ENCODE results near the gene FAR2.

DNA sequence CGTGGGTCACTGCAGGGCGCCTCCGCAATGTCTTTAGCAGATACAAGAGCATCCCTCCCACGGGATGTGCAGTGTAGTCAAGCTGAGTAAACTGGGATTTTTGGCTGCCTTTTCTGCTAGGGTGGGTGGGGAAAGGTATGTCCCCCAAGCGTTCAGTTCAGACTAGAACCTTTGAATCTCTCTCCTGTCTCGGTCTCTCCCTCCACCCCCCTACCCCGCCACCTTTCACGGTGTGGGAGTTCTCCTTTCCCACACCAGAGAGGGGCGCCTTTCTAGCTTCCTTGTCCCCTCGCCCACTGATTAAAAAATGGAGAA, 525 bp upstream of the FAR2 start:
- TF ChIP-seq, protein P1, sequence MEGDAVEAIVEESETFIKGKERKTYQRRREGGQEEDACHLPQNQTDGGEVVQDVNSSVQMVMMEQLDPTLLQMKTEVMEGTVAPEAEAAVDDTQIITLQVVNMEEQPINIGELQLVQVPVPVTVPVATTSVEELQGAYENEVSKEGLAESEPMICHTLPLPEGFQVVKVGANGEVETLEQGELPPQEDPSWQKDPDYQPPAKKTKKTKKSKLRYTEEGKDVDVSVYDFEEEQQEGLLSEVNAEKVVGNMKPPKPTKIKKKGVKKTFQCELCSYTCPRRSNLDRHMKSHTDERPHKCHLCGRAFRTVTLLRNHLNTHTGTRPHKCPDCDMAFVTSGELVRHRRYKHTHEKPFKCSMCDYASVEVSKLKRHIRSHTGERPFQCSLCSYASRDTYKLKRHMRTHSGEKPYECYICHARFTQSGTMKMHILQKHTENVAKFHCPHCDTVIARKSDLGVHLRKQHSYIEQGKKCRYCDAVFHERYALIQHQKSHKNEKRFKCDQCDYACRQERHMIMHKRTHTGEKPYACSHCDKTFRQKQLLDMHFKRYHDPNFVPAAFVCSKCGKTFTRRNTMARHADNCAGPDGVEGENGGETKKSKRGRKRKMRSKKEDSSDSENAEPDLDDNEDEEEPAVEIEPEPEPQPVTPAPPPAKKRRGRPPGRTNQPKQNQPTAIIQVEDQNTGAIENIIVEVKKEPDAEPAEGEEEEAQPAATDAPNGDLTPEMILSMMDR (IDR thresholded peaks at IDR 0.05), result no peak
- no peak for TF ChIP-seq POLR2A (IDR thresholded peaks at IDR 0.05)
